K562 (cell line): ENCODE data around the gene RNPEPL1. TPM values are rescaled to one million over a fixed set of nuclear protein-coding genes. Genes with fewer than 3 reads are reported as not detected.

ENCODE experiments used
- ATF1 ChIP-seq, 2 experiments: fragments of 450-650 bp in 1 of 2; IDR thresholded peaks; 2 replicates each; pipeline ENCODE4 v1.6.1; 2016; ENCODE audit warnings: missing compliant biosample characterization in 1 of 2, missing genetic modification characterization in 1 of 2
- ETV5 ChIP-seq: sonication (generic); formaldehyde crosslinking; IDR thresholded peaks from 2 replicates; pipeline ENCODE4 v1.4.0; 2020; ENCODE audit warnings: low read depth, mild to moderate bottlenecking, missing genetic modification reagents
- MLX ChIP-seq, 2 experiments: fragments of 450-650 bp in 1 of 2; sonication (generic) in 1 of 2; formaldehyde crosslinking; conservative IDR thresholded peaks; 2 replicates each; pipeline versions ENCODE4 v1.4.0 to v1.8.1; 2020 to 2022; ENCODE audit warnings: mild to moderate bottlenecking in 1 of 2, missing genetic modification reagents in 1 of 2
- MXI1 ChIP-seq: IDR thresholded peaks from 2 replicates; pipeline ENCODE4 v1.6.1; 2011; ENCODE audit warnings: low read depth, mild to moderate bottlenecking, improper control_type of control experiment, low read length
- NELFE ChIP-seq: IDR thresholded peaks from 2 replicates; pipeline ENCODE4 v1.6.1; 2011; ENCODE audit warnings: mild to moderate bottlenecking; ENCODE audit not compliant: insufficient read depth, insufficient read length
- NFIC ChIP-seq: fragments of 450-650 bp; IDR thresholded peaks from 2 replicates; pipeline ENCODE4 v1.6.1; 2017; ENCODE audit warnings: mild to moderate bottlenecking, inconsistent platforms
- SIRT6 ChIP-seq: IDR thresholded peaks from one replicate; pipeline ENCODE4 v1.6.1; 2012; ENCODE audit warnings: low read depth, mild to moderate bottlenecking, control low read depth, inconsistent platforms, low read length, moderate library complexity
- SMAD1 ChIP-seq: fragments of 150-350 bp; IDR thresholded peaks from 2 replicates; pipeline ENCODE4 v1.6.1; 2014; ENCODE audit warnings: low read length, low read depth; ENCODE audit not compliant: partially characterized antibody
- TAF9B ChIP-seq: fragments of 450-650 bp; IDR thresholded peaks from 2 replicates; pipeline ENCODE4 v1.6.1; 2018; ENCODE audit warnings: mild to moderate bottlenecking; ENCODE audit not compliant: partially characterized antibody
- TFAM ChIP-seq: fragments of 250-450 bp; sonication (Bioruptor Pico); conservative IDR thresholded peaks from 2 replicates; pipeline ENCODE4 v1.5.0; 2021; ENCODE audit warnings: mild to moderate bottlenecking, moderate library complexity
- TFE3 ChIP-seq: fragments of 450-650 bp; formaldehyde crosslinking; IDR thresholded peaks from 2 replicates; pipeline ENCODE4 v1.4.0; 2020; ENCODE audit warnings: mild to moderate bottlenecking, mixed read lengths
- ZBTB40 ChIP-seq, 2 experiments: fragments of 450-650 bp in 1 of 2; sonication (generic) in 1 of 2; formaldehyde crosslinking in 1 of 2; IDR thresholded peaks; 2 replicates each; pipeline versions ENCODE4 v1.7.1 to v1.9.0; 2016 to 2022; ENCODE audit warnings: inconsistent platforms in 1 of 2, mild to moderate bottlenecking in 1 of 2, missing genetic modification reagents in 1 of 2
- ZKSCAN3 ChIP-seq: fragments of 250-450 bp; sonication (Bioruptor Pico); IDR thresholded peaks from 2 replicates; pipeline ENCODE4 v1.4.0; 2020
- ZNF133 ChIP-seq: fragments of 250-450 bp; sonication (Bioruptor Pico); IDR thresholded peaks from 2 replicates; pipeline ENCODE4 v1.4.0; 2020; ENCODE audit warnings: mild to moderate bottlenecking
- ZNF146 ChIP-seq: IDR thresholded peaks from one replicate; pipeline ENCODE4 v1.6.1; 2018; ENCODE audit warnings: missing compliant biosample characterization; ENCODE audit not compliant: unreplicated experiment
- ZNF384 ChIP-seq: IDR thresholded peaks from 2 replicates; pipeline ENCODE4 v1.6.1; 2012; ENCODE audit warnings: low read depth, low read length, improper control_type of control experiment
- polyA plus RNA-seq, 8 experiments: library from polyadenylated mRNA; depleted of rRNA in 4 of 8; stranded (reverse) in 5 of 8; unstranded in 3 of 8; fragments of >200 nt; fragmentation: Nextera tagmentation in 2 of 8; fragmentation: Illumina TruSeq in 1 of 8; extraction: Ambion mirVana in 2 of 8; extraction: Trizol in 1 of 8; gene quantifications; 2 replicates each; pipeline versions ENCODE4 v1.2.1 to v1.2.3, GENCODE V29; 2011 to 2014; ENCODE audit warnings: inconsistent platforms in 1 of 8, missing spikeins in 1 of 8
- total RNA-seq, 7 experiments: library from RNA; depleted of rRNA in 6 of 7; stranded (reverse); fragments of >200 nt in 6 of 7; fragmentation: Illumina TruSeq in 2 of 7; extraction: Trizol in 2 of 7; gene quantifications; 2 replicates each; pipeline versions ENCODE4 v1.2.1 to v1.2.3, GENCODE V29; 2011 to 2021; ENCODE audit warnings: low replicate concordance in 1 of 7

Gene RNPEPL1
- total and polyA plus RNA-seq, 9 of the 15 experiments (the other 6 are each of a cell fraction or from before 2014, with no cell fraction given): 0.07 to 38.7 (median 5.6) TPM

GRCh38 chr2:240564561-240565332 lies 3.5 kb upstream of the RNPEPL1 start (continued):
- TF ChIP-seq ZBTB40 (IDR thresholded peaks at IDR 0.05) (no peak), ZBTB40 (CRISPR knock-in tag; IDR thresholded peaks at IDR 0.05) (no peak), ATF1 (CRISPR knock-in tag; IDR thresholded peaks at IDR 0.05) (no peak), ATF1 (tag; IDR thresholded peaks at IDR 0.05) (no peak), SIRT6 (no peak), TFE3 (CRISPR knock-in tag) (no peak), NELFE (no peak), MXI1 (no peak), ZNF133 (CRISPR knock-in tag) (no peak), TAF9B (no peak), TFAM (no peak), ETV5 (CRISPR knock-in tag) (0 out of 2 replicates have a peak, but pooled peaks have one; percentile 10), NFIC (no peak), MLX (CRISPR knock-in tag; conservative IDR thresholded peaks at IDR 0.05) (no peak), ZNF146 (no peak), SMAD1 (no peak), ZKSCAN3 (CRISPR knock-in tag) (no peak), ZNF384 (no peak)
